Measurements from ENCODE around the gene BEND7. TPM values are rescaled to one million over a fixed set of nuclear protein-coding genes. Genes with fewer than 3 reads are reported as not detected.
"Not testable (repeated sequence)": the region's sequence is repeated elsewhere in the genome, so short reads cannot be mapped to it uniquely, and the experiment has no call there.

BEND7 gene
- polyA plus RNA-seq, 1 donor, result 40.7 TPM

DNA sequence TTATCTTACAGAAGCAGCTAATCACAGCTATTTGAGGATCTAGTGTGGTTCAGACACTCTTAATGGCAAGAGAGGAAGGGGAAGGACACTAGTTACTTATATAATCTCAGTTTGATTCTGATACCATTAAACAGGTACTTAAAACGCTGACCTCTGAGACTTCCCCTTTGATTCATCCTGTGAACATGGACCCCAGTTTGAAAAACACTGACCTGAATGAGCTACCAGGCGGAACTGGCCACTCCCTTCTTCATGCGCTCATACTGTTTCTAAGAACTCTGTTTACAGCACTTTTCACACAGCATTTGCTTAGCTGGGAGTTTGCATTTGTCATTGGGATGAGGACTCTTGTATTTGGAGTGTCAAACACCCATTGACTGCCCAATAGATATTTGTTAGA lies 45.7 kb downstream of the BEND7 start:
- peak; percentile 27 for DNase-seq

DNA sequence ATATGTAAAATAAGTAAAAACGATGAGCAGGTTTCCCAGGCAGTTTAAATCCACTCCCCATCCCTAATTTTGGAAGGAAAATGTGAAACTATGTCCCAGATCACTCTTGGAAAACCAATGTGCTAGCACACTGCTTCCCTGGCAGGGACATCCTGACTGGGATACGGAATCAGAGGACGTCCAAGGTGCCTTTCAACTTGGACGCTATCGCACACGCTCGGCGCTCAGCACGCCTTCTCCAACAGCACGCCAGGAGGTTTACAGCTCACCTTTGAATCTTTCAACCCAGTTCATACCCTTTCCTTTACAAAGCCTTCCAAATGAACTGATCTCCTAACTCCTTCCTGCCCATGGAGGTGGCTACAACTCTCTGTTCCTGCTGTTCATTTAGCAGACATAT lies 47.1 kb downstream of the BEND7 start:
- no peak for DNase-seq

DNA sequence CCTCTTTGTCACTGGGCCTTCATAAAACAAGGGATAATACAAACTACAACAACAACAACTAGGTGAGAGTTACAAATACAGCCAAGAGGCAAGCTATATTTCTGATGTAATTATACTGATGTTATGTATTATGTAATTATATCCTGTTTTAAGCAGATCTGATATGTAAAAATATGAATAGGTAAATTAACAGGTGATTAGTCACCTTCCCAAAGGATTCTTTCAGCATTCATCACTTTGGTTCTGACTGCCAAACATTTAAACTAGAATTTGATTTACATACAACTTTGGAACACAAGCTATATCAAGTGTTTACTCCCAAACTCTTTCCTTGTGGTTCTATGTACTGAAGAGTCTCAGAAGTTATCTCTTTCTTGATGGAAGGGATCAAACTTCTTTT lies 53.7 kb downstream of the BEND7 start:
- DNase-seq, result no peak

DNA sequence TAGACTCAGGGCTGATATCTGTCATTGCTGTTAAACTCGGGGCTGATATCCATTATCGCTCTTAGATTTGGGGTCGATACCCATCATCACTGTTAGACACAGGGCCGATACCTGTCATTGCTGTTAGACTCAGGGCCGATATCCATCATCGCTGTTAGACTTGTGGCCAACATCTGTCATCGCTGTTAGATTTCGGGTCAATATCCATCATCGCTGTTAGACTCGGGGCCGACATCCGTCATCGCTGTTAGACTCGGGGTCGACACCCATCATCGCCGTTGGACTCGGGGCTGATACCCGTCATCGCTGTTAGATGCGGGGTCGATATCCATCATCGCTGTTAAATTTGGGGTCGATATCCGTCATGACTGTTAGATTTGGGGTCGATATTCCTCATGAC lies 54.8 kb downstream of the BEND7 start:
- no peak for DNase-seq

DNA sequence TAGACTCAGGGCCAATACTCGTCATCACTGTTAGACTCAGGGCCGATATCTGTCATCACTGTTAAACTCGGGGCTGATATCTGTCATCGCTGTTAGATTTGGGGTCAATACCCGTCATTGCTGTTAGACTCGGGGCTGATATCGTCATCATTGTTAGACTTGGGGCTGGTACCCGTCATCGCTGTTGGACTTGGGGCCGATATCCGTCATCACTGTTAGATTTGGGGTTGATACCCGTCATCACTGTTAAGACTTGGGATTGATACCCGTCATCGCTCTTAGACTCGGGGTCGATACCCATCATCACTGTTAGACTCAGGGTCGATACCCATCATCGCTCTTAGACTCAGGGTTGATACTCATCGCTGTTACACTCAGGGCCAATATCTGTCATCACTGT lies 56.5 kb downstream of the BEND7 start:
- no peak for DNase-seq

- no peak for DNase-seq
Measured at GRCh38 chr10:13470270-13470669, 58.5 kb downstream of the BEND7 start.

GRCh38 chr10:13462551-13462950 lies 66.3 kb downstream of the BEND7 start:
- DNase-seq, result no peak

DNA sequence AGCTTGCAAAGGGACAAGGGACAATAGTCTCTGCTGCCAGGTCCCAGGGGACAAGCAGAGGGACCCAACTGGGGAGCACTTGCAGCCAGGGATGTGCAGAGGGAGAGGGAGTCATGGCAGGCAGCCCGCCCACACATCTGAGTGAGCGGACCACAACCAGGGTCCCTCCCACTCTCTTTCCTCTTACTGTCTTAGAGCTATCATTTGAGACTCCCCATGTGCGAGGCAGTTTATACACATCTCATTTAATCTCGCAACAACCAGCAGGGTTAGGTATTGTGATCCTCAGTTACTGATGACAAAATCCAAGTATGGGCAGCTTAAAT lies 70.2 kb downstream of the BEND7 start:
- DNase-seq, result no peak

- DNase-seq, result no peak
Measured at GRCh38 chr10:13457958-13458686, 70.7 kb downstream of the BEND7 start.

DNA sequence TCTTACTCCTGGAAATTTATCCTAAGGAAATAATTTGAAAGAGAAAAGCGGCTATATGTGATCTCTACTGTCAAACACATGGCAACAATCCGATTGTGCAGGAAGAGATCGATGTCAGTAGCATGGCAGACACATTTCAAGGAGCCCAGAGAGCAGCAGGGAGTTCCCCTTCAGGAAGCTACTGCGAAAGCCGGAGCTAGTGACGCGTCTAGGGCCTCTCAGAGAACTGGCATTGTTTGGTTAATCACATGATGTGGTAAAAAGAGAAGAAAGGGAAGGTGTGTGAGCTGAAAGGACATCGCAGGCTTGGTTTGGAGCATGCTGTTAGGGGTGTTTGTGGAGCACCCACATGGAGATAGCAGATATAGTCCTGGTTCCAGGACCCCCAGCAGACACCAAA lies 74.9 kb downstream of the BEND7 start:
- DNase-seq, result no peak

DNA sequence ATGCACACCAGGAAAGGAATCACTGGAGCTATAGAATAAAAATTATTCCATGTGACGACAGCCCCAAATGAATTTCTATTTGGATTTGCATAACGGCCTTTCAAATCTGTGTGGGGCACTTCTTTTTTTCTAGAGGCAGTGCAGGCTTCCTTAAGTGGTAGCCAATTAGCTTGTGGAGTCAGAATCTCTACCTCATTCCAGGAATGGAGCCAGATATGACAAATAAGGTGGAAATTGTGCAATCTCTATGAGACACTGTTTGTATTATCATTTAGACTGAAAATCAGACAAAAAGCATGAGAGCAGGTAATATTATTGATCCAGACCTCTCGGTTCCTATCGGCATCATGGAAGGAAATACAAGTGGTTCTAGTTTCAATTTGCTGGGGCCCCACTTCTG lies 78.7 kb downstream of the BEND7 start:
- no peak for DNase-seq

DNA sequence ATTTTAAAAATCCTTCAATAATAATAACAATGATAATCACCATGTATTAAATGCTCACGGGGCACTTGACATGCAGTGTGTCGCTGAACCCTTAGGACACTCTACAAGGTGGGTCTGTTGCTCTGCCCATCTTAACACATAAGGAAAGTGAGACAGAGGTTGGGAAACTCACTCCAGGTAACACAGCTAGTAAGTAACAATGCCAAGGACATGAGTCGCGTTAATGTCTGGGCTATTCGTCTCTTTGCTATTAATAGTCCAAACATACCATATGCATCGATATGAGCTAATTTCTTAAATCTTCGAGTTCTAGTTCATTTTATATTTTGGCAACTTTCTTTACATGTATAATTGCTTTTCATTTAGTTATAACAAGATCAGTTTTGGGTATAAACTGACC lies 79.5 kb downstream of the BEND7 start:
- DNase-seq, result no peak

DNA sequence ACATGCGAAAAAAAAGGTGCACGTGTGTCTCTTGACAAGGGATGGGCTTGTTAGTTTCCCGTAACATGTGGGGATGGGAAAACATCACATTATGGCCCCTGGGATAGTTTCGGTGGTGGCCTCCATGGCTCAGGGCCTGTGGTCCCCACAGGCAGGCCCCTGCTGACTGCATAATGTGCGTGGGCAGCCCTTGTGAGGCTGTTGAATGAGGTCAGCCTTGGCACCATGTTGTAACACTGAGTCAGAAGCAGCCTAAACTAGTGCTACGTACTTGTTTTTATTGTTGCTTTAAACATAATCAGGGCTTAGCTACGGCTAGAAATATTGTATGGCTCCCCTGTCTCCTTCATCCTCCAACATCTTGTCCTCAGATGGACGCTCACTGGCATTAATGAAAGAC lies 80.6 kb downstream of the BEND7 start:
- no peak for DNase-seq

- no peak for DNase-seq
Measured at GRCh38 chr10:13445656-13446400, 83.0 kb downstream of the BEND7 start.

GRCh38 chr10:13441476-13441875 lies 87.3 kb downstream of the BEND7 start:
- no peak for DNase-seq

DNA sequence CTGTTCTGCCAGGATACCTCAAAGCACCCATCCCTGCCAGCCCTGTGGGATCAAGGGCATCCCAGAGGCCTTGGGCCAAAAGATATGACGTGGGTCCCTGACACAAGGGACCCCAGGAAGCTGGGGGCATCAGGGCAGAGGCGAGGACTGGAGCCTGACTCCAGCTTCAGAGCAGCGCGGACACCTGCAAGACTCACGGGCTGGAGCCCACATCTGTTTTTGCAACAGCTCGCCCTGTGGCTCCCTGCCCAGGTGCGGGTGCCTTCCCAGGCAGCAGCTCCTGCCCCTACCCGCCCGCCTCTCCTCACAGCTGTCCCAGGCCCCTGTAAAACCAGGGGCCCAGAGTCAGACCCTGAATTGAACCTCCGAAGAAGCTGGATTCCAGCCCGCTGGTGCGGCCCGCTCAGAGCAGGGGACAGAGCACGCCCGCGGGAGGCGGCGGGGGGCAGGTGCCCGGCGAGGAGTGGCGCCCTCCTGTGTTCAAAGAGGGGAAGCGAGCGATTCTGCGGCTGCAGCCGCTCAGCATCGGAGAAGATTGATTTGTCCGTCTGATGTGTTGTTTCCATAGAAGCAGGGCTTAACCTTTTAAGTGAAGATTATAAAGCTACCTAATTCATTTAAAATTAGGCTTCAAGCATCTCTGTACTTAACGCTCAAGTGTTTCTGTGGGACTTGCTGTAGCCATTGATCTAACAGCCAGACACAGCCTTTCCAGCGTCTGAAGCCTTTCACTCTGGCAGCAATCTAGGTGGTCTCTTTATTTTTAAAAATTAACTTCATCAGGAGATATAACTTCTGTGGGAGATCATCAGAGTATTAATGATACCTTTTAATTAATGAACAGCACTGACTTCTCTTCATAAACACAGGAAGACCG lies 88.4 kb downstream of the BEND7 start:
- DNase-seq, result peak; percentile 62

DNA sequence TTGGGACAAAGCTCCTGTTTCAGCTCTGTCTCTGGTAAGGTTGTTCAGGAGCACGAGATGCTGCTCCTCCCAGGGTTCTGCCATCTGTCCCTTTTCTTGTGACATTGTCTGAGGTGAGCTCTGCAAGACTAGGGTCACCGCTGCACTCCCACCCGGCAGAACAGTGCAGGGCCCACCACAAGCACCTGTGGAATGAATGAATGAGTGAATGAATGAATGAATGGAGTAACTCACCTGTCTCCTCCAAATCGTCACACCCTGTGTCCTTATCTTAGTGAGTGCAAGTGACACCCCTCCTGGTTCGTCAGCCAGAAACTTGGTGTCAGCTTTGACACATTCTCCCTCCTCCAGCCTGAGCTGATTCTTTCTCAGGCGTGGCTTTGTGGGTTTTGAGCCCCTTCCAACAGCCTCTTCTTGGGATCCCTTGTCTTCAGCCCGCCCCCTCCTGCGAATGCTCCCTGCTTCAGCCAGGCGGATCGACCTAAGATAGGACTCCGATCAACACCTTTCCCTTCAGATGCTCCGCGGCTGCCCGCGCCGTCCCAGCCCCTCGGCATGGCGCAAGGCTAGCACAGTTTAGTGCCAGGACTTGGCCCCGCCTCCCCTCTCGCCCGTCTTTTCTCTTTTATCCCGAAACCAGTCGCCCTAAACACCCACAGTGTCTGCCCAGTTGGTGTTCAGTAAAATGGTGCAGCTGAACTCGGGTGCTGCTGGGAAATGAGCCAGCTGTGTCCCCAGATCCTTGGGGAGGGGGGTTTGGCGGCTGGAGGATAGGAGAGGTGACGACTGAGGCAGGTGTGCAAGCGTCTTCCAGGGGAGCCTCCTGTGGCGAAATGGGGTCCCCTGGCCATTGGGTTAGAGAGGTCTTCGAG lies 89.3 kb downstream of the BEND7 start:
- no peak for DNase-seq

GRCh38 chr10:13437026-13437555 lies 91.7 kb downstream of the BEND7 start:
- DNase-seq, result no peak

GRCh38 chr10:13427943-13428342 lies 100.9 kb downstream of the BEND7 start:
- DNase-seq, result not testable (repeated sequence)

GRCh38 chr10:13425397-13425796 lies 103.4 kb downstream of the BEND7 start:
- DNase-seq, result no peak

GRCh38 chr10:13422800-13423199 lies 106.0 kb downstream of the BEND7 start:
- no peak for DNase-seq

All from left kidney (tissue), 2 donors.